ENCODE measurements around the gene AHNAK.

Gene AHNAK

GRCh38 chr11:62430425-62430824 lies 116.2 kb downstream of the AHNAK start:
- no peak for TF ChIP-seq POLR2A (IDR thresholded peaks at IDR 0.05; ENCODE audit: low read depth, low read length)
- TF ChIP-seq POLR2AphosphoS5 (IDR thresholded peaks at IDR 0.05; ENCODE audit: low read depth, low read length): no peak
- TF ChIP-seq TAF1 (IDR thresholded peaks at IDR 0.05; ENCODE audit: borderline replicate concordance, low read depth, low read length): no peak
- FAIRE-seq: no peak
- no peak for DNase-seq (ENCODE audit: insufficient read length)

- no peak for DNase-seq (ENCODE audit: insufficient read length)
- FAIRE-seq: no peak
- TF ChIP-seq POLR2AphosphoS5 (IDR thresholded peaks at IDR 0.05; ENCODE audit: low read depth, low read length) (no peak), POLR2A (IDR thresholded peaks at IDR 0.05; ENCODE audit: low read depth, low read length) (no peak), TAF1 (IDR thresholded peaks at IDR 0.05; ENCODE audit: borderline replicate concordance, low read depth, low read length) (no peak)
Measured at GRCh38 chr11:62428871-62429560, 117.6 kb downstream of the AHNAK start.

GRCh38 chr11:62427630-62428233 lies 118.9 kb downstream of the AHNAK start:
- FAIRE-seq (no peak), DNase-seq (ENCODE audit: insufficient read length) (no peak)
- TF ChIP-seq TAF1 (IDR thresholded peaks at IDR 0.05; ENCODE audit: borderline replicate concordance, low read depth, low read length): no peak
- TF ChIP-seq POLR2A (IDR thresholded peaks at IDR 0.05; ENCODE audit: low read depth, low read length): no peak
- TF ChIP-seq POLR2AphosphoS5 (IDR thresholded peaks at IDR 0.05; ENCODE audit: low read depth, low read length): no peak

GRCh38 chr11:62423012-62423411 lies 123.6 kb downstream of the AHNAK start:
- TF ChIP-seq TAF1 (IDR thresholded peaks at IDR 0.05; ENCODE audit: borderline replicate concordance, low read depth, low read length) (no peak), POLR2AphosphoS5 (IDR thresholded peaks at IDR 0.05; ENCODE audit: low read depth, low read length) (no peak), POLR2A (IDR thresholded peaks at IDR 0.05; ENCODE audit: low read depth, low read length) (no peak)
- FAIRE-seq (no peak), DNase-seq (ENCODE audit: insufficient read length) (no peak)

GRCh38 chr11:62421996-62422395 lies 124.6 kb downstream of the AHNAK start:
- TF ChIP-seq TAF1 (IDR thresholded peaks at IDR 0.05; ENCODE audit: borderline replicate concordance, low read depth, low read length) (no peak), POLR2AphosphoS5 (IDR thresholded peaks at IDR 0.05; ENCODE audit: low read depth, low read length) (no peak), POLR2A (IDR thresholded peaks at IDR 0.05; ENCODE audit: low read depth, low read length) (no peak)
- DNase-seq (ENCODE audit: insufficient read length) (no peak), FAIRE-seq (no peak)

GRCh38 chr11:62420882-62421281 lies 125.7 kb downstream of the AHNAK start:
- DNase-seq (ENCODE audit: insufficient read length) (no peak), FAIRE-seq (no peak)
- TF ChIP-seq POLR2A (IDR thresholded peaks at IDR 0.05; ENCODE audit: low read depth, low read length) (no peak), TAF1 (IDR thresholded peaks at IDR 0.05; ENCODE audit: borderline replicate concordance, low read depth, low read length) (no peak), POLR2AphosphoS5 (IDR thresholded peaks at IDR 0.05; ENCODE audit: low read depth, low read length) (no peak)

- DNase-seq (ENCODE audit: insufficient read length): no peak
- no peak for FAIRE-seq
- TF ChIP-seq POLR2A (IDR thresholded peaks at IDR 0.05; ENCODE audit: low read depth, low read length) (no peak), POLR2AphosphoS5 (IDR thresholded peaks at IDR 0.05; ENCODE audit: low read depth, low read length) (no peak), TAF1 (IDR thresholded peaks at IDR 0.05; ENCODE audit: borderline replicate concordance, low read depth, low read length) (no peak)
Measured at GRCh38 chr11:62419943-62420342, 126.7 kb downstream of the AHNAK start.

GRCh38 chr11:62419314-62419929 lies 127.2 kb downstream of the AHNAK start:
- no peak for FAIRE-seq
- no peak for DNase-seq (ENCODE audit: insufficient read length)
- TF ChIP-seq POLR2AphosphoS5 (IDR thresholded peaks at IDR 0.05; ENCODE audit: low read depth, low read length): no peak
- no peak for TF ChIP-seq TAF1 (IDR thresholded peaks at IDR 0.05; ENCODE audit: borderline replicate concordance, low read depth, low read length)
- TF ChIP-seq POLR2A (IDR thresholded peaks at IDR 0.05; ENCODE audit: low read depth, low read length): no peak

GRCh38 chr11:62418733-62419132 lies 127.9 kb downstream of the AHNAK start, which contains the start of gene SCGB1A1:
Gene SCGB1A1, plus strand, starts transcription at chr11:62419033. Its CDS starts 63 bp downstream, at chr11:62419096.
- DNase-seq (ENCODE audit: insufficient read length): no peak
- no peak for TF ChIP-seq POLR2AphosphoS5 (IDR thresholded peaks at IDR 0.05; ENCODE audit: low read depth, low read length)
- TF ChIP-seq POLR2A (IDR thresholded peaks at IDR 0.05; ENCODE audit: low read depth, low read length): no peak
- no peak for TF ChIP-seq TAF1 (IDR thresholded peaks at IDR 0.05; ENCODE audit: borderline replicate concordance, low read depth, low read length)
- no peak for FAIRE-seq

- no peak for TF ChIP-seq POLR2AphosphoS5 (IDR thresholded peaks at IDR 0.05; ENCODE audit: low read depth, low read length)
- no peak for TF ChIP-seq TAF1 (IDR thresholded peaks at IDR 0.05; ENCODE audit: borderline replicate concordance, low read depth, low read length)
- TF ChIP-seq POLR2A (IDR thresholded peaks at IDR 0.05; ENCODE audit: low read depth, low read length): no peak
- no peak for DNase-seq (ENCODE audit: insufficient read length)
- no peak for FAIRE-seq
Measured at GRCh38 chr11:62418136-62418535, 128.5 kb downstream of the AHNAK start.

- TF ChIP-seq POLR2A (IDR thresholded peaks at IDR 0.05; ENCODE audit: low read depth, low read length) (no peak), POLR2AphosphoS5 (IDR thresholded peaks at IDR 0.05; ENCODE audit: low read depth, low read length) (no peak), TAF1 (IDR thresholded peaks at IDR 0.05; ENCODE audit: borderline replicate concordance, low read depth, low read length) (no peak)
- DNase-seq (ENCODE audit: insufficient read length) (no peak), FAIRE-seq (no peak)
Measured at GRCh38 chr11:62416596-62416995, 130.0 kb downstream of the AHNAK start.

Data from GM12892 (cell line).